ENCODE data around the gene PLEKHG5. TPM values are rescaled to one million over a fixed set of nuclear protein-coding genes. Genes with fewer than 3 reads are reported as not detected.

The PLEKHG5 gene
- total RNA-seq, 1 donor from 2014 or later: 42.9 TPM

- H3K36me3 ChIP-seq (ENCODE audit: control insufficient read depth, insufficient read depth, low read length): peaks cover 6% of the 10 kb centered on the region
- no peaks in the 10 kb centered on the region for H3K27me3 ChIP-seq (ENCODE audit: control insufficient read depth, insufficient read depth, low read length)
- H3K4me3 ChIP-seq (ENCODE audit: low read depth, low read length): peak overlapping the region; percentile 98
- FAIRE-seq (no peak), DNase-seq (ENCODE audit: low read depth) (no peak)
- TF ChIP-seq CTCF (IDR thresholded peaks at IDR 0.05; ENCODE audit: insufficient read depth, low read length, severe bottlenecking): no peak
These were observed 2.1 kb downstream of the PLEKHG5 start for GRCh38 chr1:6489383-6489765.

- Histone ChIP-seq H3K27me3 (ENCODE audit: control insufficient read depth, insufficient read depth, low read length) (no peaks in the 10 kb centered on the region), H3K36me3 (ENCODE audit: control insufficient read depth, insufficient read depth, low read length) (peaks cover 9% of the 10 kb centered on the region), H3K4me3 (ENCODE audit: low read depth, low read length) (peak overlapping the region; percentile 98)
- peak; percentile 79 for FAIRE-seq
- peak; percentile 93 for DNase-seq (ENCODE audit: low read depth)
- TF ChIP-seq CTCF (IDR thresholded peaks at IDR 0.05; ENCODE audit: insufficient read depth, low read length, severe bottlenecking): no peak
These were observed 2.7 kb downstream of the PLEKHG5 start for GRCh38 chr1:6488602-6489382.

- peaks cover 12% of the 10 kb centered on the region for H3K36me3 ChIP-seq (ENCODE audit: control insufficient read depth, insufficient read depth, low read length)
These were observed 3.5 kb downstream of the PLEKHG5 start for GRCh38 chr1:6487804-6488484.

GRCh38 chr1:6486433-6487011, 4.9 kb downstream of the PLEKHG5 start:
- FAIRE-seq (peak; percentile 58), DNase-seq (ENCODE audit: low read depth) (peak; percentile 79)
- peak overlapping the region; percentile 58 for H3K4me3 ChIP-seq (ENCODE audit: low read depth, low read length)
- peak; percentile 96 for TF ChIP-seq CTCF (IDR thresholded peaks at IDR 0.05; ENCODE audit: insufficient read depth, low read length, severe bottlenecking)
- peaks cover 17% of the 10 kb centered on the region for H3K36me3 ChIP-seq (ENCODE audit: control insufficient read depth, insufficient read depth, low read length)
- no peaks in the 10 kb centered on the region for H3K27me3 ChIP-seq (ENCODE audit: control insufficient read depth, insufficient read depth, low read length)

More at GRCh38 chr1:6487804-6488484, 3.5 kb downstream of the PLEKHG5 start:
- Histone ChIP-seq H3K4me3 (ENCODE audit: low read depth, low read length) (no peak overlapping the region), H3K27me3 (ENCODE audit: control insufficient read depth, insufficient read depth, low read length) (no peaks in the 10 kb centered on the region)
- DNase-seq (ENCODE audit: low read depth) (no peak), FAIRE-seq (peak; percentile 36)
- TF ChIP-seq CTCF (IDR thresholded peaks at IDR 0.05; ENCODE audit: insufficient read depth, low read length, severe bottlenecking): no peak

GRCh38 chr1:6485168-6486101, 6.0 kb downstream of the PLEKHG5 start:
- H3K27me3 ChIP-seq (ENCODE audit: control insufficient read depth, insufficient read depth, low read length): no peaks in the 10 kb centered on the region
- peaks cover 17% of the 10 kb centered on the region for H3K36me3 ChIP-seq (ENCODE audit: control insufficient read depth, insufficient read depth, low read length)
- DNase-seq (ENCODE audit: low read depth) (no peak), FAIRE-seq (no peak)
- peak overlapping the region; percentile 58 for H3K4me3 ChIP-seq (ENCODE audit: low read depth, low read length)
- TF ChIP-seq CTCF (IDR thresholded peaks at IDR 0.05; ENCODE audit: insufficient read depth, low read length, severe bottlenecking): no peak
